H1 (cell line): Measurements from ENCODE around the gene PDGFD. TPM values are rescaled to one million over a fixed set of nuclear protein-coding genes. Genes with fewer than 3 reads are reported as not detected.

Experiments used
- CHD1 ChIP-seq: IDR thresholded peaks from 2 replicates; pipeline ENCODE4 v1.6.1; 2012; ENCODE audit warnings: low read depth, low read length, improper control_type of control experiment
- CHD2 ChIP-seq: IDR thresholded peaks from 2 replicates; pipeline ENCODE4 v1.6.1; 2012; ENCODE audit warnings: low read length, improper control_type of control experiment
- CHD7 ChIP-seq: fragments of 300-600 bp; sonication (generic); IDR thresholded peaks from 2 replicates; pipeline ENCODE4 v1.7.1; 2012; ENCODE audit warnings: low read length, moderate library complexity, mild to moderate bottlenecking, inconsistent platforms; ENCODE audit not compliant: insufficient replicate concordance
- FOSL1 ChIP-seq: IDR thresholded peaks from 2 replicates; pipeline ENCODE4 v1.6.1; 2011; ENCODE audit warnings: mild to moderate bottlenecking, low read depth, low read length, moderate library complexity; ENCODE audit not compliant: insufficient read depth
- POU5F1 ChIP-seq: IDR thresholded peaks from 2 replicates; pipeline ENCODE4 v1.6.1; 2011; ENCODE audit warnings: low read depth, mild to moderate bottlenecking, low read length, moderate library complexity
- RFX5 ChIP-seq: IDR thresholded peaks from 2 replicates; pipeline ENCODE4 v1.6.1; 2011; ENCODE audit warnings: low read depth, low read length, improper control_type of control experiment, borderline replicate concordance
- SRF ChIP-seq: IDR thresholded peaks from 2 replicates; pipeline ENCODE4 v1.6.1; 2011; ENCODE audit warnings: mild to moderate bottlenecking, low read depth, low read length, moderate library complexity
- TCF12 ChIP-seq: IDR thresholded peaks from 2 replicates; pipeline ENCODE4 v1.6.1; 2011; ENCODE audit warnings: low read depth, mild to moderate bottlenecking, low read length
- polyA plus RNA-seq, 7 experiments: library from polyadenylated mRNA; depleted of rRNA in 3 of 7; stranded (reverse) in 5 of 7; unstranded in 2 of 7; fragments of >200 nt in 5 of 7; fragments of 200-250 nt in 2 of 7; gene quantifications; 1 replicate in 5 of 7; 2 replicates in 1 of 7; 4 replicates in 1 of 7; pipeline versions ENCODE4 v1.2.1 to v1.2.3, GENCODE V29; 2011 to 2013; ENCODE audit warnings: missing spikeins in 2 of 7, mixed read lengths in 2 of 7
- total RNA-seq: library from RNA; stranded (reverse); fragmentation: NEBNext Ultra II Directional; extraction: Animal tissue kit (Norgen Biotek cat#: 25700); gene quantifications from 2 replicates; pipeline ENCODE4 v1.2.1, GENCODE V29; 2021

Gene PDGFD
- total and polyA plus RNA-seq, 2 of the 8 experiments (the other 6 are each of a cell fraction or from before 2014, with no cell fraction given) = 1.1 to 3.9 TPM

- TF ChIP-seq CHD7 (no peak), CHD2 (no peak), RFX5 (no peak), CHD1 (no peak), FOSL1 (no peak), TCF12 (no peak), SRF (no peak), POU5F1 (no peak)
Observed at GRCh38 chr11:104060004-104060794, 103.7 kb downstream of the PDGFD start (continued).
